HepG2 (cell line): ENCODE results near the gene SPA17. TPM values are rescaled to one million over a fixed set of nuclear protein-coding genes. Genes with fewer than 3 reads are reported as not detected.

Experiments used
- ASH2L ChIP-seq: fragments of 300-600, 200-600 bp; sonication (generic); IDR thresholded peaks from 2 replicates; pipeline ENCODE4 v1.7.0; 2017; ENCODE audit warnings: low read depth, mild to moderate bottlenecking, moderate library complexity, mixed read lengths, low read length; ENCODE audit not compliant: insufficient read length
- ATF7 ChIP-seq, 2 experiments: fragments of 450-650 bp in 1 of 2; sonication (generic) in 1 of 2; formaldehyde crosslinking in 1 of 2; IDR thresholded peaks; 2 replicates each; pipeline versions ENCODE4 v1.4.0 to v1.6.1; 2016 to 2020; ENCODE audit warnings: antibody characterized with exemption in 1 of 2, mild to moderate bottlenecking in 1 of 2, missing genetic modification reagents in 1 of 2
- HES4 ChIP-seq: sonication (generic); formaldehyde crosslinking; IDR thresholded peaks from 2 replicates; pipeline ENCODE4 v1.9.0; 2021; ENCODE audit warnings: mild to moderate bottlenecking, missing genetic modification reagents, borderline replicate concordance
- HNRNPLL ChIP-seq: fragments of 200-400 bp; formaldehyde crosslinking; IDR thresholded peaks from 2 replicates; pipeline ENCODE4 v1.6.1; 2017; ENCODE audit warnings: mild to moderate bottlenecking, low read depth, low read length; ENCODE audit not compliant: poor library complexity, severe bottlenecking
- HOXA3 ChIP-seq: sonication (generic); formaldehyde crosslinking; IDR thresholded peaks from 2 replicates; pipeline ENCODE4 v1.5.0; 2020; ENCODE audit warnings: missing genetic modification reagents
- KLF16 ChIP-seq, 2 experiments: sonication (generic) in 1 of 2; formaldehyde crosslinking in 1 of 2; IDR thresholded peaks; 2 replicates each; pipeline versions ENCODE4 v1.6.1 to v1.8.0; 2016 to 2023; ENCODE audit warnings: missing genetic modification reagents in 2 of 2, missing compliant biosample characterization in 1 of 2
- KMT2B ChIP-seq: IDR thresholded peaks from 2 replicates; pipeline ENCODE4 v1.6.1; 2016; ENCODE audit warnings: missing genetic modification reagents, missing compliant biosample characterization
- MTA3 ChIP-seq: sonication (generic); formaldehyde crosslinking; IDR thresholded peaks from 2 replicates; pipeline ENCODE4 v1.4.0; 2020; ENCODE audit warnings: missing genetic modification reagents
- PHF5A ChIP-seq: IDR thresholded peaks from one replicate; pipeline ENCODE4 v1.6.1; 2018; ENCODE audit warnings: low read depth, missing genetic modification reagents; ENCODE audit not compliant: unreplicated experiment
- TCF12 ChIP-seq, 2 experiments: fragments of 450-650 bp in 1 of 2; sonication (generic) in 1 of 2; formaldehyde crosslinking in 1 of 2; IDR thresholded peaks; 2 replicates each; pipeline versions ENCODE4 v1.6.1 to v1.8.0; 2017 to 2022; ENCODE audit warnings: antibody characterized with exemption in 1 of 2, mild to moderate bottlenecking in 1 of 2, missing genetic modification reagents in 1 of 2, moderate library complexity in 1 of 2
- THAP11 ChIP-seq: IDR thresholded peaks from 2 replicates; pipeline ENCODE4 v1.6.1; 2016; ENCODE audit warnings: missing biosample characterization, missing genetic modification reagents
- YEATS2 ChIP-seq: sonication (generic); formaldehyde crosslinking; IDR thresholded peaks from 2 replicates; pipeline ENCODE4 v1.4.0; 2020; ENCODE audit warnings: missing genetic modification reagents, borderline replicate concordance
- ZFAT ChIP-seq: sonication (generic); formaldehyde crosslinking; conservative IDR thresholded peaks from 2 replicates; pipeline ENCODE4 v1.8.1; 2023; ENCODE audit warnings: missing genetic modification reagents, inconsistent platforms
- ZNF101 ChIP-seq: sonication (generic); formaldehyde crosslinking; IDR thresholded peaks from 2 replicates; pipeline ENCODE4 v1.4.0; 2020; ENCODE audit warnings: mild to moderate bottlenecking, low read depth, missing genetic modification reagents, borderline replicate concordance
- ZNF230 ChIP-seq: sonication (generic); formaldehyde crosslinking; IDR thresholded peaks from 2 replicates; pipeline ENCODE4 v1.4.0; 2020; ENCODE audit warnings: mild to moderate bottlenecking, missing genetic modification reagents
- ZNF235 ChIP-seq: sonication (generic); formaldehyde crosslinking; IDR thresholded peaks from 2 replicates; pipeline ENCODE4 v1.8.1; 2023; ENCODE audit warnings: mild to moderate bottlenecking, missing genetic modification reagents, borderline replicate concordance
- ZNF329 ChIP-seq: sonication (generic); formaldehyde crosslinking; IDR thresholded peaks from 2 replicates; pipeline ENCODE4 v1.9.0; 2021; ENCODE audit warnings: low read depth, mild to moderate bottlenecking, missing genetic modification reagents
- ZNF44 ChIP-seq: sonication (generic); formaldehyde crosslinking; IDR thresholded peaks from 2 replicates; pipeline ENCODE4 v1.5.1; 2020; ENCODE audit warnings: mild to moderate bottlenecking, missing genetic modification reagents
- ZNF556 ChIP-seq: sonication (generic); formaldehyde crosslinking; IDR thresholded peaks from 2 replicates; pipeline ENCODE4 v1.4.0; 2020; ENCODE audit warnings: mild to moderate bottlenecking, missing genetic modification reagents, borderline replicate concordance
- polyA plus RNA-seq, 8 experiments: library from polyadenylated mRNA; depleted of rRNA in 3 of 8; stranded (reverse) in 7 of 8; unstranded in 1 of 8; fragments of >200 nt; fragmentation: Illumina TruSeq in 4 of 8; extraction: Trizol in 4 of 8; gene quantifications; 2 replicates each; pipeline versions ENCODE4 v1.2.1 to v1.2.3, GENCODE V29; 2011 to 2016; ENCODE audit warnings: low read depth in 4 of 8, missing spikeins in 1 of 8, mixed read lengths in 1 of 8; ENCODE audit not compliant: insufficient read depth in 1 of 8
- total RNA-seq, 5 experiments: library from RNA; depleted of rRNA; stranded (reverse); fragments of >200 nt; fragmentation: Illumina TruSeq; extraction: Trizol; gene quantifications; 2 replicates each; pipeline ENCODE4 v1.2.3, GENCODE V29; 2016; ENCODE audit warnings: low read depth in 1 of 5
- TF ChIP-seq, protein P1 (sequence below): sonication (generic); formaldehyde crosslinking; IDR thresholded peaks from 2 replicates; pipeline ENCODE4 v1.4.0; 2020; ENCODE audit warnings: missing genetic modification reagents, mild to moderate bottlenecking, borderline replicate concordance
- TF ChIP-seq, protein P2 (sequence below): sonication (generic); formaldehyde crosslinking; IDR thresholded peaks from 2 replicates; pipeline ENCODE4 v1.4.0; 2020; ENCODE audit warnings: mild to moderate bottlenecking, missing genetic modification reagents
- TF ChIP-seq, protein P3 (sequence below): sonication (generic); formaldehyde crosslinking; IDR thresholded peaks from 2 replicates; pipeline ENCODE4 v1.9.0; 2021; ENCODE audit warnings: missing genetic modification reagents, borderline replicate concordance
- TF ChIP-seq, protein P4 (sequence below): IDR thresholded peaks from 2 replicates; pipeline ENCODE4 v1.6.1; 2016; ENCODE audit warnings: mild to moderate bottlenecking, missing biosample characterization, missing genetic modification reagents

The SPA17 gene
- total and polyA plus RNA-seq, 2 of the 13 experiments (the other 11 are each of a cell fraction or from before 2014, with no cell fraction given) = 4.4 to 8.4 TPM

DNA sequence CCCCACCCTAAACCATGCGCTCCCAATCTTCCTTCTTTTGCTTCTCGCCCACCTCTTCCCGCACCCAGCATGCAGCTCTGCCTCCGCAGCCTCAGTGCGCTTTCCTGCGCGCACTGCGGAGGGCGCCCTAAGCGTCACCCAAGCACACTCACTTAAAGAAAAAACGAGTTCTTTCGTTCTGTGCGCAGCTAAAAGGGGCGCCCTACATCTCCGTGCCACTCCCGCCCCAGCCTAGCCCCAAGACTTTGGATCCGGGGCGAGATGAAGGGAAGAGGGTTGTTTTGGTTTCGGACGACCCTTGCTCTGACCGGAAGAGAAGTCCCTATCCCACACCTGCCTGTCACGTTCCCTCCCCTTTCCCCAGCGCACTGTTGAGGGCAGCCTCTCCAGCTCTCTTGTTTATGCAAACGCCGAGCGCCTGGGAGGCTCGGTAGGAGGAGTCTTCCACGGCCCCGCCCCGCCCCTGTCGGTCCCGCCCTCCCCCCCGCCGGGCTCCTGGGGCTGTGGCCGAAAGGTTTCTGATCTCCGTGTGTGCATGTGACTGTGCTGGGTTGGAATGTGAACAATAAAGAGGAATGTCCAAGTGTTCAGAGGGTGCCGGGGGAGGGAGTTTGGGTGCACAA, 73.0 kb downstream of the SPA17 start (continued):
- 0 out of 2 replicates have a peak, but pooled peaks have one; percentile 8 for TF ChIP-seq ZNF230
- no peak for TF ChIP-seq ZNF44 (CRISPR knock-in tag)
- TF ChIP-seq ZNF329 = no peak
- no peak for TF ChIP-seq ZNF235 (CRISPR knock-in tag)
- TF ChIP-seq, protein P1, sequence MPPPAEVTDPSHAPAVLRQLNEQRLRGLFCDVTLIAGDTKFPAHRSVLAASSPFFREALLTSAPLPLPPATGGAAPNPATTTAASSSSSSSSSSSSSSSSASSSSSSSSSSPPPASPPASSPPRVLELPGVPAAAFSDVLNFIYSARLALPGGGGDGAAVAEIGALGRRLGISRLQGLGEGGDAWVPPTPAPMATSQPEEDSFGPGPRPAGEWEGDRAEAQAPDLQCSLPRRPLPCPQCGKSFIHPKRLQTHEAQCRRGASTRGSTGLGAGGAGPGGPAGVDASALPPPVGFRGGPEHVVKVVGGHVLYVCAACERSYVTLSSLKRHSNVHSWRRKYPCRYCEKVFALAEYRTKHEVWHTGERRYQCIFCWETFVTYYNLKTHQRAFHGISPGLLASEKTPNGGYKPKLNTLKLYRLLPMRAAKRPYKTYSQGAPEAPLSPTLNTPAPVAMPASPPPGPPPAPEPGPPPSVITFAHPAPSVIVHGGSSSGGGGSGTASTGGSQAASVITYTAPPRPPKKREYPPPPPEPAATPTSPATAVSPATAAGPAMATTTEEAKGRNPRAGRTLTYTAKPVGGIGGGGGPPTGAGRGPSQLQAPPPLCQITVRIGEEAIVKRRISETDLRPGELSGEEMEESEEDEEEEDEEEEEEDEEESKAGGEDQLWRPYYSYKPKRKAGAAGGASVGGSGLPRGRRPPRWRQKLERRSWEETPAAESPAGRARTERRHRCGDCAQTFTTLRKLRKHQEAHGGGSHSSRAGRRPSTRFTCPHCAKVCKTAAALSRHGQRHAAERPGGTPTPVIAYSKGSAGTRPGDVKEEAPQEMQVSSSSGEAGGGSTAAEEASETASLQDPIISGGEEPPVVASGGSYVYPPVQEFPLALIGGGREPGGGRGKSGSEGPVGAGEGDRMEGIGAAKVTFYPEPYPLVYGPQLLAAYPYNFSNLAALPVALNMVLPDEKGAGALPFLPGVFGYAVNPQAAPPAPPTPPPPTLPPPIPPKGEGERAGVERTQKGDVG (CRISPR knock-in tag) = no peak
- TF ChIP-seq PHF5A = no peak
- TF ChIP-seq, protein P2, sequence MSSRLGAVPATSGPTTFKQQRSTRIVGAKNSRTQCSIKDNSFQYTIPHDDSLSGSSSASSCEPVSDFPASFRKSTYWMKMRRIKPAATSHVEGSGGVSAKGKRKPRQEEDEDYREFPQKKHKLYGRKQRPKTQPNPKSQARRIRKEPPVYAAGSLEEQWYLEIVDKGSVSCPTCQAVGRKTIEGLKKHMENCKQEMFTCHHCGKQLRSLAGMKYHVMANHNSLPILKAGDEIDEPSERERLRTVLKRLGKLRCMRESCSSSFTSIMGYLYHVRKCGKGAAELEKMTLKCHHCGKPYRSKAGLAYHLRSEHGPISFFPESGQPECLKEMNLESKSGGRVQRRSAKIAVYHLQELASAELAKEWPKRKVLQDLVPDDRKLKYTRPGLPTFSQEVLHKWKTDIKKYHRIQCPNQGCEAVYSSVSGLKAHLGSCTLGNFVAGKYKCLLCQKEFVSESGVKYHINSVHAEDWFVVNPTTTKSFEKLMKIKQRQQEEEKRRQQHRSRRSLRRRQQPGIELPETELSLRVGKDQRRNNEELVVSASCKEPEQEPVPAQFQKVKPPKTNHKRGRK (CRISPR knock-in tag) = no peak
- TF ChIP-seq, protein P3, sequence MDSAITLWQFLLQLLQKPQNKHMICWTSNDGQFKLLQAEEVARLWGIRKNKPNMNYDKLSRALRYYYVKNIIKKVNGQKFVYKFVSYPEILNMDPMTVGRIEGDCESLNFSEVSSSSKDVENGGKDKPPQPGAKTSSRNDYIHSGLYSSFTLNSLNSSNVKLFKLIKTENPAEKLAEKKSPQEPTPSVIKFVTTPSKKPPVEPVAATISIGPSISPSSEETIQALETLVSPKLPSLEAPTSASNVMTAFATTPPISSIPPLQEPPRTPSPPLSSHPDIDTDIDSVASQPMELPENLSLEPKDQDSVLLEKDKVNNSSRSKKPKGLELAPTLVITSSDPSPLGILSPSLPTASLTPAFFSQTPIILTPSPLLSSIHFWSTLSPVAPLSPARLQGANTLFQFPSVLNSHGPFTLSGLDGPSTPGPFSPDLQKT = no peak
- TF ChIP-seq HES4 (CRISPR knock-in tag) = no peak
- no peak for TF ChIP-seq ZFAT (CRISPR knock-in tag)
- peak; percentile 41; the same call in 1 of the 2 replicates for TF ChIP-seq THAP11 (CRISPR knock-in tag)
- peak; percentile 18; the same call in 1 of the 2 replicates for TF ChIP-seq KMT2B (CRISPR knock-in tag)
- TF ChIP-seq MTA3 (CRISPR knock-in tag) = no peak
- no peak for TF ChIP-seq ZNF556 (CRISPR knock-in tag)
- TF ChIP-seq ATF7 (IDR thresholded peaks at IDR 0.05) = no peak
- TF ChIP-seq ATF7 (CRISPR knock-in tag; IDR thresholded peaks at IDR 0.05) = no peak
- peak; percentile 40 for TF ChIP-seq ASH2L
- peak; percentile 66 for TF ChIP-seq HOXA3 (CRISPR knock-in tag)
- TF ChIP-seq, protein P4, sequence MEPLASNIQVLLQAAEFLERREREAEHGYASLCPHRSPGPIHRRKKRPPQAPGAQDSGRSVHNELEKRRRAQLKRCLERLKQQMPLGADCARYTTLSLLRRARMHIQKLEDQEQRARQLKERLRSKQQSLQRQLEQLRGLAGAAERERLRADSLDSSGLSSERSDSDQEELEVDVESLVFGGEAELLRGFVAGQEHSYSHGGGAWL (CRISPR knock-in tag) = no peak
- no peak for TF ChIP-seq YEATS2 (CRISPR knock-in tag)
- peak; percentile 91 for TF ChIP-seq HNRNPLL
- 0 out of 4 replicates have a peak, but pooled peaks of 1 of the 2 experiments have one; percentile 35 for TF ChIP-seq KLF16 (CRISPR knock-in tag; IDR thresholded peaks at IDR 0.05)
- TF ChIP-seq ZNF101 (CRISPR knock-in tag) = no peak
- no peak for TF ChIP-seq TCF12 (IDR thresholded peaks at IDR 0.05)
- TF ChIP-seq TCF12 (CRISPR knock-in tag; IDR thresholded peaks at IDR 0.05) = no peak
